Astrocyte (in vitro differentiated cells and primary cell): Measurements from ENCODE around the gene HMGXB3.
A peak's percentile ranks its signal among the peaks of the same experiment; 100 is the strongest.

Experiments used
- EZH2 ChIP-seq: IDR thresholded peaks from 2 replicates; pipeline ENCODE4 v1.6.1; 2012; ENCODE audit warnings: mild to moderate bottlenecking, low read length, inconsistent platforms; ENCODE audit not compliant: insufficient read depth
- TF ChIP-seq, protein P1 (sequence below): IDR thresholded peaks from 2 replicates; pipeline ENCODE4 v1.5.1; 2011; ENCODE audit warnings: low read depth, mild to moderate bottlenecking, inconsistent platforms, low read length, moderate library complexity; ENCODE audit not compliant: insufficient read depth

DNA sequence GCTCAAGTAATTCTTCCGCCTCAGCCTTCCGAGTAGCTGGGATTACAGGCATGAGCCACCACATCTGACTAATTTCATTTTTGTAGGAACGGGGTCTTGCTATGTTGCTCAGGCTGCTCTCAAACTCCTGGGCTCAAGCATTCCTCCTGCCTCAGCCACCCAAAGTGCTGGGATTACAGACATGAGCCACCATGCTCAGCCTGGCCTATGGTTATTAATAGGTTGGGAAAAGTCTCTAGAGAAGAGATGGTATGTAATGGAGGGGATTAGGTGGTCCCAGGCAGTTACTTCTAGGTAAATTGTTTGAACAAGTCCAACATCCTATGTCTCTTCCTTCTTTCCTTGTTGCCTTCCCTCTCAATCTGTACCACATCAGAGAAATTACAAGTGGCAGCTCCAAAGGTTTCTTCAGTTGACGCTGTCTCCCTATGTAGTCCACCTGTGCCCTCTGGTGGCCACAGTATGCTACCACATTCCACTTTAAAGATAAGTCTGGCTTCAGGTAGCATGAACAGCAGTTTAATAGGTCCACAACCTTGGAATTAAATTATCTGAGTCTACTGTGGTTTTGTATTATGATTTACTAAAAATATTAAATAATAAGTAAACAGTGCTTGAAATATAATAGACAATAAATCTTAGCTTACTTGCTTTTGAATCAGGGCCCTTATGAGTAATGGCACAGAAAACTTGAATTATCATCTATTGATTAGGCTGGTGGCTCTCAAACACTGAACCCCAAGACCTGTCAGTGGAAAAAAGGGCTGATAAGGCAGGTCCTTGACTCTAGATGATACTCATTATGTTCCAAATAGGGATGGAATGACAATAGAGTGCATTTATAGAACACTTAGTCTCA, 9.8 kb upstream of the HMGXB3 start:
- TF ChIP-seq, protein P1, sequence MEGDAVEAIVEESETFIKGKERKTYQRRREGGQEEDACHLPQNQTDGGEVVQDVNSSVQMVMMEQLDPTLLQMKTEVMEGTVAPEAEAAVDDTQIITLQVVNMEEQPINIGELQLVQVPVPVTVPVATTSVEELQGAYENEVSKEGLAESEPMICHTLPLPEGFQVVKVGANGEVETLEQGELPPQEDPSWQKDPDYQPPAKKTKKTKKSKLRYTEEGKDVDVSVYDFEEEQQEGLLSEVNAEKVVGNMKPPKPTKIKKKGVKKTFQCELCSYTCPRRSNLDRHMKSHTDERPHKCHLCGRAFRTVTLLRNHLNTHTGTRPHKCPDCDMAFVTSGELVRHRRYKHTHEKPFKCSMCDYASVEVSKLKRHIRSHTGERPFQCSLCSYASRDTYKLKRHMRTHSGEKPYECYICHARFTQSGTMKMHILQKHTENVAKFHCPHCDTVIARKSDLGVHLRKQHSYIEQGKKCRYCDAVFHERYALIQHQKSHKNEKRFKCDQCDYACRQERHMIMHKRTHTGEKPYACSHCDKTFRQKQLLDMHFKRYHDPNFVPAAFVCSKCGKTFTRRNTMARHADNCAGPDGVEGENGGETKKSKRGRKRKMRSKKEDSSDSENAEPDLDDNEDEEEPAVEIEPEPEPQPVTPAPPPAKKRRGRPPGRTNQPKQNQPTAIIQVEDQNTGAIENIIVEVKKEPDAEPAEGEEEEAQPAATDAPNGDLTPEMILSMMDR, result peak; percentile 91
- TF ChIP-seq EZH2, result no peak
